SK-N-SH treated with all-trans-retinoic acid at 6 μM for 48 hours (cell line): Measurements from ENCODE around the gene NFATC4.

Experiments used
- ATAC-seq: fragments of 200-7000 bp; cut with Tn5 transposase; 3 replicates; pipeline ENCODE4 v1.9.1; 2020; ENCODE audit warnings: mild to moderate bottlenecking, moderate library complexity
- ARNTL ChIP-seq: fragments of 450-650 bp; formaldehyde crosslinking; IDR thresholded peaks from 2 replicates; pipeline ENCODE4 v1.5.0; 2020; ENCODE audit warnings: low read depth, mild to moderate bottlenecking, moderate library complexity, borderline replicate concordance
- BACH2 ChIP-seq: fragments of 250-450 bp; sonication (Bioruptor Pico); IDR thresholded peaks from 2 replicates; pipeline ENCODE4 v1.9.0; 2021; ENCODE audit warnings: mild to moderate bottlenecking, borderline replicate concordance
- CREB5 ChIP-seq: fragments of 250-450 bp; sonication (Bioruptor Pico); IDR thresholded peaks from 2 replicates; pipeline ENCODE4 v1.5.1; 2020; ENCODE audit warnings: low read depth, mild to moderate bottlenecking, moderate library complexity
- CSDC2 ChIP-seq: fragments of 250-450 bp; sonication (Bioruptor Pico); IDR thresholded peaks from 2 replicates; pipeline ENCODE4 v1.5.0; 2020; ENCODE audit warnings: mild to moderate bottlenecking, moderate library complexity
- CSRNP3 ChIP-seq: fragments of 250-450 bp; sonication (Bioruptor Pico); IDR thresholded peaks from 2 replicates; pipeline ENCODE4 v1.5.1; 2021; ENCODE audit warnings: mild to moderate bottlenecking, moderate library complexity
- GLIS3 ChIP-seq: fragments of 250-450 bp; sonication (Bioruptor Pico); IDR thresholded peaks from 2 replicates; pipeline ENCODE4 v1.5.0; 2020; ENCODE audit warnings: mild to moderate bottlenecking, moderate library complexity
- ISL1 ChIP-seq: fragments of 250-450 bp; sonication (Bioruptor Pico); IDR thresholded peaks from 2 replicates; pipeline ENCODE4 v2.1.2; 2022; ENCODE audit warnings: mild to moderate bottlenecking, moderate library complexity
- OSR1 ChIP-seq: fragments of 250-450 bp; sonication (Bioruptor Pico); IDR thresholded peaks from 2 replicates; pipeline ENCODE4 v1.8.0; 2022; ENCODE audit warnings: moderate library complexity, mild to moderate bottlenecking, inconsistent platforms
- PATZ1 ChIP-seq: fragments of 250-450 bp; sonication (Bioruptor Pico); IDR thresholded peaks from 2 replicates; pipeline ENCODE4 v1.8.0; 2020; ENCODE audit warnings: mild to moderate bottlenecking, moderate library complexity, borderline replicate concordance
- POU6F1 ChIP-seq: fragments of 250-450 bp; sonication (Bioruptor Pico); IDR thresholded peaks from 2 replicates; pipeline ENCODE4 v1.8.0; 2021; ENCODE audit warnings: low read depth, mild to moderate bottlenecking, moderate library complexity, borderline replicate concordance
- SNAI2 ChIP-seq: fragments of 250-450 bp; sonication (Bioruptor Pico); IDR thresholded peaks from 2 replicates; pipeline ENCODE4 v1.5.0; 2020; ENCODE audit warnings: mild to moderate bottlenecking, moderate library complexity
- TCF4 ChIP-seq: fragments of 250-450 bp; sonication (Bioruptor Pico); IDR thresholded peaks from 2 replicates; pipeline ENCODE4 v1.8.0; 2021; ENCODE audit warnings: mild to moderate bottlenecking, moderate library complexity, borderline replicate concordance
- TSHZ2 ChIP-seq: fragments of 250-450 bp; sonication (Bioruptor Pico); IDR thresholded peaks from 2 replicates; pipeline ENCODE4 v1.5.0; 2020; ENCODE audit warnings: mild to moderate bottlenecking, moderate library complexity
- ZFP3 ChIP-seq: fragments of 250-450 bp; sonication (Bioruptor Pico); IDR thresholded peaks from 2 replicates; pipeline ENCODE4 v1.5.0; 2020; ENCODE audit warnings: mild to moderate bottlenecking, moderate library complexity
- ZFP30 ChIP-seq: fragments of 450-650 bp; formaldehyde crosslinking; IDR thresholded peaks from 2 replicates; pipeline ENCODE4 v1.5.0; 2022; ENCODE audit warnings: mild to moderate bottlenecking, moderate library complexity
- ZNF565 ChIP-seq: fragments of 450-650 bp; formaldehyde crosslinking; conservative IDR thresholded peaks from 2 replicates; pipeline ENCODE4 v1.5.0; 2020; ENCODE audit warnings: low read depth, mild to moderate bottlenecking, moderate library complexity
- ZNF70 ChIP-seq: fragments of 450-650 bp; formaldehyde crosslinking; IDR thresholded peaks from 2 replicates; pipeline ENCODE4 v1.5.0; 2020; ENCODE audit warnings: mild to moderate bottlenecking, moderate library complexity

The NFATC4 gene

GRCh38 chr14:24355009-24355408, 13.0 kb upstream of the NFATC4 start (continued):
- TF ChIP-seq CSRNP3 (CRISPR knock-in tag), result no peak
- TF ChIP-seq BACH2 (CRISPR knock-in tag), result no peak
- TF ChIP-seq CSDC2 (CRISPR knock-in tag), result no peak
- TF ChIP-seq ISL1 (CRISPR knock-in tag), result no peak
- no peak for TF ChIP-seq ARNTL (CRISPR knock-in tag)
- TF ChIP-seq SNAI2 (CRISPR knock-in tag), result no peak
- no peak for TF ChIP-seq ZFP3 (CRISPR knock-in tag)

GRCh38 chr14:24356208-24356607, 11.8 kb upstream of the NFATC4 start:
- no peak for ATAC-seq
- TF ChIP-seq CSRNP3 (CRISPR knock-in tag) (no peak), CSDC2 (CRISPR knock-in tag) (no peak), TSHZ2 (CRISPR knock-in tag) (no peak), CREB5 (CRISPR knock-in tag) (no peak), ZNF70 (CRISPR knock-in tag) (no peak), ARNTL (CRISPR knock-in tag) (no peak), ZFP30 (CRISPR knock-in tag) (no peak), OSR1 (no peak), ZNF565 (no peak)
- TF ChIP-seq, all 23 proteins: peak for 0

- ATAC-seq, result no peak
- no peak for TF ChIP-seq PATZ1 (CRISPR knock-in tag)
- TF ChIP-seq CSRNP3 (CRISPR knock-in tag), result no peak
- TF ChIP-seq POU6F1 (CRISPR knock-in tag), result no peak
- TF ChIP-seq GLIS3 (CRISPR knock-in tag), result no peak
- TF ChIP-seq TCF4 (CRISPR knock-in tag), result no peak
Measured at GRCh38 chr14:24360281-24360680, 7.7 kb upstream of the NFATC4 start.
